ENCODE data around the gene PDE4D.

The PDE4D gene

GRCh38 chr5:59081693-59082092 is 811.8 kb downstream of the PDE4D start:
- DNase-seq (ENCODE audit: low read depth), result no peak
- TF ChIP-seq, protein P1, sequence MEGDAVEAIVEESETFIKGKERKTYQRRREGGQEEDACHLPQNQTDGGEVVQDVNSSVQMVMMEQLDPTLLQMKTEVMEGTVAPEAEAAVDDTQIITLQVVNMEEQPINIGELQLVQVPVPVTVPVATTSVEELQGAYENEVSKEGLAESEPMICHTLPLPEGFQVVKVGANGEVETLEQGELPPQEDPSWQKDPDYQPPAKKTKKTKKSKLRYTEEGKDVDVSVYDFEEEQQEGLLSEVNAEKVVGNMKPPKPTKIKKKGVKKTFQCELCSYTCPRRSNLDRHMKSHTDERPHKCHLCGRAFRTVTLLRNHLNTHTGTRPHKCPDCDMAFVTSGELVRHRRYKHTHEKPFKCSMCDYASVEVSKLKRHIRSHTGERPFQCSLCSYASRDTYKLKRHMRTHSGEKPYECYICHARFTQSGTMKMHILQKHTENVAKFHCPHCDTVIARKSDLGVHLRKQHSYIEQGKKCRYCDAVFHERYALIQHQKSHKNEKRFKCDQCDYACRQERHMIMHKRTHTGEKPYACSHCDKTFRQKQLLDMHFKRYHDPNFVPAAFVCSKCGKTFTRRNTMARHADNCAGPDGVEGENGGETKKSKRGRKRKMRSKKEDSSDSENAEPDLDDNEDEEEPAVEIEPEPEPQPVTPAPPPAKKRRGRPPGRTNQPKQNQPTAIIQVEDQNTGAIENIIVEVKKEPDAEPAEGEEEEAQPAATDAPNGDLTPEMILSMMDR (conservative IDR thresholded peaks at IDR 0.05; ENCODE audit: control insufficient read depth, insufficient read depth, low read depth, low read length), result no peak
- H3K4me3 ChIP-seq (ENCODE audit: control insufficient read depth, low read depth, low read length), result no peak overlapping the region

DNA sequence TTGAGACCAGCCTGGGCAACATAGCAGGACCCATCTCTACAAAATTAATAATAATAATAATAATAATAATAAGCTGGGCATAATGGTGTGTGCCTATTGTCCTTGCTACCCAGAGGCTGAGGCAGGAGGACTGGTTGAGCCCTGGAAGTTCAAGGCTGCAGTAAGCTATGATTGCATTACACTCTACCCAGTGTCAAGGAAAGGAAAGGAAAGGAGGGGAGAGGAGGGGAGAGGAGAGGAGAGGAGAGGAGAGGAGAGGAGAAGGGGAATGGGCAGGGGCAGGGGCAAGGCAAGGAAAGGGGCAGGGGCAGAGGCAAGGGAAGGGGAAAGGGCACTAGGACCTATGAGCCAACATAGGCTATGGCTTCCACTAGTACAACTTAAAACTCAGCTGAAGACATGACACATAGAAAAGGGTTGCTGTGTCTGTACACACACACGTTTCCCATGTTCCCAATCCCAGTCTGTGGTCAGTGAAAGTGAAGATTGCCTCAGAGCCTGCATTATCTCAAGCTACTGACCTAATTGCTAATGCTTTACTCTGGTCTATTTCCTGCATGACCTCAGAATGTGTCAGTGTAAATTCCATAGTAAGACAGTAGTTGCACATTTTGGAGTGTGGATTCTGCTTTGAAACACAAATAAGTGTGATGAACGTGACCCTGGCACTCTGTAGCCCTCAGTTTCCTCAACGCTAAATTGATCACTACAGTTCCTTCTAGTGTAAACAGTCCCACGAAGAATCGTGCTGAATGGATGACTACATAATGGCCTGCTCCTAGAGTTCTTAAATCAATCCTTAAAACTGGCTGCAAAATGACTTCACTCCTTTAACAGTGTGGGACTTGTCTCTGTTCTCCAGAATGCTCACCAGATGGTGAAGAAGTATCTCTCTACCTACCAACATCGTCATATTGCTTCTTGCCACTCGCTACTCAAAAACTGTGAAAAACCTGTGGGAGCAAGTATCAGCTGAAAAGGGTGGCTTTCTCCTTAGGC is 813.6 kb downstream of the PDE4D start:
- H3K4me3 ChIP-seq (ENCODE audit: control insufficient read depth, low read depth, low read length), result no peak overlapping the region
- DNase-seq (ENCODE audit: low read depth), result peak; percentile 100
- TF ChIP-seq, protein P1 (conservative IDR thresholded peaks at IDR 0.05; ENCODE audit: control insufficient read depth, insufficient read depth, low read depth, low read length), result no peak

GRCh38 chr5:59071755-59072549 is 821.6 kb downstream of the PDE4D start:
- DNase-seq (ENCODE audit: low read depth), result no peak
- TF ChIP-seq, protein P1 (conservative IDR thresholded peaks at IDR 0.05; ENCODE audit: control insufficient read depth, insufficient read depth, low read depth, low read length), result no peak
- H3K4me3 ChIP-seq (ENCODE audit: control insufficient read depth, low read depth, low read length), result no peak overlapping the region

- TF ChIP-seq, protein P1 (conservative IDR thresholded peaks at IDR 0.05; ENCODE audit: control insufficient read depth, insufficient read depth, low read depth, low read length), result no peak
- no peak overlapping the region for H3K4me3 ChIP-seq (ENCODE audit: control insufficient read depth, low read depth, low read length)
- peak; percentile 100 for DNase-seq (ENCODE audit: low read depth)
Observed at GRCh38 chr5:59069438-59070079, 824.0 kb downstream of the PDE4D start.

DNA sequence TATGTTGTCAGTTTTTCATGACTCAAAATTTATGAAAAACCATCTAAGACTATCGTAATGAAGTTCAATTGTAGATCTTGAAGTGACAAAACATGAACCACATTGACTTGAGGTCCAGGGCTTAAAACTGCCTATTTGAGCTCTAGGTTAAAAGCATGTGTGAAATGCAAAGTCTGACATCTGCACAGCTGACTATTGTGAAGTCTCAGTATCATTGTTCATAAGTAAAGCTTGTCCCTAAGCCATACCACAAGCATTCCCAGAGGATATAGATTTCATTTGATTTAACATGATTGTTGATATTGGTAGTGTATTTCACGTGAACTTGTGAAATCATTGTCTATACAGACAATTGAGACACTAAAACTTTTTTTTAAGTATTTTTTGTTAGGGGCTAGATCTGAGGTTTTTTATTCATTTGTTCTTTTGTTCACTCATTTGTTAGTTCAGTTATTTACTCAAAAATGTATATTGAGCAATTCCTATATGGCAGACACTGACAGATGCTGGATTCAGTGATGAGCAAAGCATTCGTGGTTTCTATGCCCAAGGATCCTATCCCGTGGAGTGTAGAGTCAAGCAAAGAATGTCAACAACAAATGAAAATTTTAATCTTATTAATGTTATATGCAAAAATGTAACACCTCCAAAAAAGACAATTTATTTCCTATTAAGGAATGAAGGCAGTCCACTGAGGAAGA is 825.4 kb downstream of the PDE4D start:
- no peak overlapping the region for H3K4me3 ChIP-seq (ENCODE audit: control insufficient read depth, low read depth, low read length)
- peak; percentile 69 for DNase-seq (ENCODE audit: low read depth)
- TF ChIP-seq, protein P1 (conservative IDR thresholded peaks at IDR 0.05; ENCODE audit: control insufficient read depth, insufficient read depth, low read depth, low read length), result no peak
